ENCODE data around the gene MRPL12.

- no peak for TF ChIP-seq POLR2A (IDR thresholded peaks at IDR 0.05)
- no peak for TF ChIP-seq CTCF (IDR thresholded peaks at IDR 0.05)
Observed at GRCh38 chr17:81725439-81725838, 22.3 kb downstream of the MRPL12 start.
